Keratinocyte (primary cell): ENCODE data around the gene FRS3. TPM values are rescaled to one million over a fixed set of nuclear protein-coding genes. Genes with fewer than 3 reads are reported as not detected.

Experiments
- DNase-seq: peaks from one replicate; pipeline ENCODE4 v3.0.0-alpha.2; 2011; ENCODE audit warnings: low read depth, missing footprints, low spot score
- FAIRE-seq: peaks from 2 replicates; lab custom pipeline; 2011; peaks lifted over from hg19 to GRCh38; lab: Jason Lieb, UNC
- H2AFZ ChIP-seq: 2 replicates; pipeline ENCODE4 v1.6.0; 2012; ENCODE audit warnings: low read length, control low read depth, inconsistent platforms; ENCODE audit not compliant: control insufficient read depth
- H3K27ac ChIP-seq: 2 replicates; pipeline ENCODE4 v1.5.1; 2011; ENCODE audit warnings: low read length; ENCODE audit not compliant: control insufficient read depth, insufficient read depth
- H3K27me3 ChIP-seq: 3 replicates; pipeline ENCODE4 v1.6.0; 2011; ENCODE audit warnings: low read length; ENCODE audit not compliant: control insufficient read depth, insufficient read depth; ENCODE audit errors: extremely low read depth
- H3K36me3 ChIP-seq, 2 experiments: 2 replicates in 1 of 2; 3 replicates in 1 of 2; pipeline ENCODE4 v1.5.1; 2011; ENCODE audit warnings: low read length in 2 of 2, mild to moderate bottlenecking in 1 of 2; ENCODE audit not compliant: control insufficient read depth in 2 of 2, insufficient read depth in 2 of 2; ENCODE audit errors: extremely low read depth in 1 of 2
- H3K4me1 ChIP-seq: 3 replicates; pipeline ENCODE4 v1.5.1; 2011; ENCODE audit warnings: low read length; ENCODE audit not compliant: control insufficient read depth, insufficient read depth; ENCODE audit errors: extremely low read depth
- H3K4me2 ChIP-seq: 3 replicates; pipeline ENCODE4 v1.6.0; 2011; ENCODE audit warnings: low read depth, low read length; ENCODE audit not compliant: control insufficient read depth, insufficient read depth; ENCODE audit errors: extremely low read depth
- H3K4me3 ChIP-seq, 3 experiments: fragments of 200-600 bp in 1 of 3; sonication (generic) in 1 of 3; 2 replicates in 2 of 3; 3 replicates in 1 of 3; pipeline ENCODE4 v1.5.1; 2011 to 2016; ENCODE audit warnings: low read length in 3 of 3, mild to moderate bottlenecking in 3 of 3, control low read depth in 2 of 3, inconsistent platforms in 1 of 3, low read depth in 1 of 3, mixed read lengths in 1 of 3, mixed run types in 1 of 3, moderate library complexity in 1 of 3; ENCODE audit not compliant: control insufficient read depth in 2 of 3, insufficient read depth in 2 of 3; ENCODE audit errors: extremely low read depth in 1 of 3
- H3K79me2 ChIP-seq: 2 replicates; pipeline ENCODE4 v1.6.0; 2012; ENCODE audit warnings: low read length; ENCODE audit not compliant: control insufficient read depth, insufficient read depth
- H3K9ac ChIP-seq: 3 replicates; pipeline ENCODE4 v1.6.0; 2011; ENCODE audit warnings: low read length; ENCODE audit not compliant: control insufficient read depth, insufficient read depth; ENCODE audit errors: extremely low read depth
- H3K9me1 ChIP-seq: 3 replicates; pipeline ENCODE4 v1.6.0; 2011; ENCODE audit warnings: low read length; ENCODE audit not compliant: control insufficient read depth, insufficient read depth; ENCODE audit errors: extremely low read depth
- H3K9me3 ChIP-seq: 2 replicates; pipeline ENCODE4 v1.5.1; 2012; ENCODE audit warnings: low read depth, low read length; ENCODE audit not compliant: control insufficient read depth
- H4K20me1 ChIP-seq: 3 replicates; pipeline ENCODE4 v1.6.0; 2011; ENCODE audit warnings: low read length; ENCODE audit not compliant: control insufficient read depth, insufficient read depth; ENCODE audit errors: extremely low read depth
- EZH2 ChIP-seq: IDR thresholded peaks from one replicate; pipeline ENCODE4 v1.6.1; 2012; ENCODE audit warnings: inconsistent platforms, mild to moderate bottlenecking, low read length, moderate library complexity
- dilution Hi-C: fragments of 300-500 bp; cut with MboI; formaldehyde crosslinking; loops from one replicate; pipeline ENCODE4 v1.7.0; 2020; ENCODE audit warnings: low sequenced_read_pairs; ENCODE audit not compliant: extremely low pct_ligation_motif_present
- polyA plus RNA-seq, 5 experiments: library from polyadenylated mRNA; depleted of rRNA in 3 of 5; stranded (reverse) in 3 of 5; stranded (forward) in 1 of 5; unstranded in 1 of 5; fragments of >200 nt; gene quantifications; 1 replicate in 1 of 5; 2 replicates in 3 of 5; 3 replicates in 1 of 5; pipeline versions ENCODE4 v1.2.1 to v1.2.3, GENCODE V29; 2011 to 2012; ENCODE audit warnings: missing spikeins in 2 of 5, low read depth in 1 of 5, low replicate concordance in 1 of 5
- TF ChIP-seq, protein P1 (sequence below), 3 experiments: IDR thresholded peaks in 1 of 3; conservative IDR thresholded peaks in 1 of 3; optimal IDR thresholded peaks in 1 of 3; 2 replicates in 2 of 3; 3 replicates in 1 of 3; pipeline versions ENCODE3 to v1.5.1; 2011; ENCODE audit warnings: low read length in 3 of 3, mild to moderate bottlenecking in 3 of 3, moderate library complexity in 2 of 3, control low read depth in 1 of 3, inconsistent platforms in 1 of 3; ENCODE audit not compliant: insufficient read depth in 2 of 3; ENCODE audit errors: extremely low read depth in 1 of 3

The FRS3 gene
- polyA plus RNA-seq, 1 donor (not counting 4 experiments of a cell fraction or from before 2014, with no cell fraction given): 2.0 TPM

DNA sequence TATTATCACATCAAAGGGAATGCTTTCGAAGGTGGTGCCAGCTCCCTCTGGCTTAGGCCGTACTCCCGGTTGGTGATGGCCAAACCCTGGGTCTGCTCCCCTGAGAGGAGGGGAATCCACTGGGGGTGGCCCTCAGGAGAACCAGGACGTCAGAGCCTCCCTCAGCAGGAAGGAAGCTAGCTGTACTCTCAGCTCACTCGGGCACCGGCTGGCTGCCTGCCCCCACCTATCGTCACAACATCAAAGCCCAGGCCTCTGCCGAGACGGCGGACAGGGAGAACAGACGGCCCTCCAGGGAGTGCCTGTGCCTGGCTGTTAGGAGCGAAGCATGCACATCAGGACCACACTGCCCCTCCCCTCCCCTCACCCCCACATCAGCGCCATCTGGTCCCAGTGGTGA, 23.3 kb downstream of the FRS3 start:
- no peaks in the 10 kb centered on the region for H3K79me2 ChIP-seq
- no peak overlapping the region for H2AFZ ChIP-seq
- no peaks in the 10 kb centered on the region for H3K9me3 ChIP-seq
- H4K20me1 ChIP-seq: no peaks in the 10 kb centered on the region
- H3K4me3 ChIP-seq: no peak overlapping the region
- H3K4me2 ChIP-seq: no peak overlapping the region
- dilution Hi-C loops: no loop called here
- no peaks in the 10 kb centered on the region for H3K9me1 ChIP-seq
- H3K36me3 ChIP-seq: no peaks in the 10 kb centered on the region
- TF ChIP-seq, protein P1, sequence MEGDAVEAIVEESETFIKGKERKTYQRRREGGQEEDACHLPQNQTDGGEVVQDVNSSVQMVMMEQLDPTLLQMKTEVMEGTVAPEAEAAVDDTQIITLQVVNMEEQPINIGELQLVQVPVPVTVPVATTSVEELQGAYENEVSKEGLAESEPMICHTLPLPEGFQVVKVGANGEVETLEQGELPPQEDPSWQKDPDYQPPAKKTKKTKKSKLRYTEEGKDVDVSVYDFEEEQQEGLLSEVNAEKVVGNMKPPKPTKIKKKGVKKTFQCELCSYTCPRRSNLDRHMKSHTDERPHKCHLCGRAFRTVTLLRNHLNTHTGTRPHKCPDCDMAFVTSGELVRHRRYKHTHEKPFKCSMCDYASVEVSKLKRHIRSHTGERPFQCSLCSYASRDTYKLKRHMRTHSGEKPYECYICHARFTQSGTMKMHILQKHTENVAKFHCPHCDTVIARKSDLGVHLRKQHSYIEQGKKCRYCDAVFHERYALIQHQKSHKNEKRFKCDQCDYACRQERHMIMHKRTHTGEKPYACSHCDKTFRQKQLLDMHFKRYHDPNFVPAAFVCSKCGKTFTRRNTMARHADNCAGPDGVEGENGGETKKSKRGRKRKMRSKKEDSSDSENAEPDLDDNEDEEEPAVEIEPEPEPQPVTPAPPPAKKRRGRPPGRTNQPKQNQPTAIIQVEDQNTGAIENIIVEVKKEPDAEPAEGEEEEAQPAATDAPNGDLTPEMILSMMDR (optimal IDR thresholded peaks at IDR 0.05 in 1 of 3, IDR thresholded peaks at IDR 0.05 in 1 of 3, conservative IDR thresholded peaks at IDR 0.05 in 1 of 3; ENCODE audit: extremely low read depth in 1 of 3, insufficient read depth in 2 of 3, low read length in 3 of 3): no peak
- TF ChIP-seq EZH2: no peak
- H3K27ac ChIP-seq: no peak overlapping the region
- H3K27me3 ChIP-seq: peaks cover 6% of the 10 kb centered on the region
- FAIRE-seq (no peak), DNase-seq (no peak)
- no peaks in the 10 kb centered on the region for H3K4me1 ChIP-seq
- no peak overlapping the region for H3K9ac ChIP-seq

DNA sequence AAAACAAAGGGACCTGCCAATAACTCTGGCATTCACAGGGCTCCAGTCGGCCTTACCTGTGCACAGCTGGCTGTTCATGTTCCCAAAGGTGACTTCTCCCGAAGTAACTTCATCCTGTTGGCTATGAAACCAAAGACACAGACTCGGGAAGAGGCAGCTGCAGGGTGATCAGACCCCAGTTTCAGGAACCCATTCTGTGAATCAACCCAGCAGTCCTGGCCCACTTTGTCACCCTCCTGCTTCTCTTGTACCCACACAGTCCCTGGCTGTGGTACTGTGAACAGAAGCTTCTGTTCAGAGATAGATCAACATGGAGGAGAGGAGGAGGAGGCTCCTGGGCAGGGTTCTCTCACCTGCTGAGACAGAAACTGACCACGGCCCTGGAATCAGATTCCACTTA, 23.8 kb downstream of the FRS3 start:
- peaks cover 6% of the 10 kb centered on the region for H3K27me3 ChIP-seq
- TF ChIP-seq, protein P1 (optimal IDR thresholded peaks at IDR 0.05 in 1 of 3, IDR thresholded peaks at IDR 0.05 in 1 of 3, conservative IDR thresholded peaks at IDR 0.05 in 1 of 3; ENCODE audit: extremely low read depth in 1 of 3, insufficient read depth in 2 of 3, low read length in 3 of 3): no peak
- no peak for TF ChIP-seq EZH2
- no peak overlapping the region for H3K4me3 ChIP-seq
- H3K36me3 ChIP-seq: no peaks in the 10 kb centered on the region
- no peaks in the 10 kb centered on the region for H3K79me2 ChIP-seq
- FAIRE-seq (no peak), DNase-seq (no peak)
- H3K4me2 ChIP-seq: no peak overlapping the region
- no peaks in the 10 kb centered on the region for H4K20me1 ChIP-seq
- no peaks in the 10 kb centered on the region for H3K9me1 ChIP-seq
- no peak overlapping the region for H2AFZ ChIP-seq
- H3K27ac ChIP-seq: no peak overlapping the region
- no peaks in the 10 kb centered on the region for H3K4me1 ChIP-seq
- H3K9ac ChIP-seq: no peak overlapping the region
- dilution Hi-C loops: no loop called here
- H3K9me3 ChIP-seq: no peaks in the 10 kb centered on the region
